Epithelial cell of esophagus (primary cell): Measurements from ENCODE around the gene SYPL2.

Source experiments
- DNase-seq: peaks from one replicate; pipeline ENCODE4 v3.0.0; 2010; ENCODE audit warnings: low read depth
- H3K4me3 ChIP-seq: 2 replicates; pipeline ENCODE4 v1.5.1; 2011; ENCODE audit warnings: mild to moderate bottlenecking, low read length, control low read depth
- TF ChIP-seq, protein P1 (sequence below): IDR thresholded peaks from 2 replicates; pipeline ENCODE4 v1.5.1; 2011; ENCODE audit warnings: low read depth, mild to moderate bottlenecking, low read length, control low read depth, inconsistent platforms; ENCODE audit not compliant: insufficient read depth; ENCODE audit errors: missing control alignments

The SYPL2 gene

GRCh38 chr1:109484519-109484975 lies 18.2 kb downstream of the SYPL2 start:
- TF ChIP-seq, protein P1, sequence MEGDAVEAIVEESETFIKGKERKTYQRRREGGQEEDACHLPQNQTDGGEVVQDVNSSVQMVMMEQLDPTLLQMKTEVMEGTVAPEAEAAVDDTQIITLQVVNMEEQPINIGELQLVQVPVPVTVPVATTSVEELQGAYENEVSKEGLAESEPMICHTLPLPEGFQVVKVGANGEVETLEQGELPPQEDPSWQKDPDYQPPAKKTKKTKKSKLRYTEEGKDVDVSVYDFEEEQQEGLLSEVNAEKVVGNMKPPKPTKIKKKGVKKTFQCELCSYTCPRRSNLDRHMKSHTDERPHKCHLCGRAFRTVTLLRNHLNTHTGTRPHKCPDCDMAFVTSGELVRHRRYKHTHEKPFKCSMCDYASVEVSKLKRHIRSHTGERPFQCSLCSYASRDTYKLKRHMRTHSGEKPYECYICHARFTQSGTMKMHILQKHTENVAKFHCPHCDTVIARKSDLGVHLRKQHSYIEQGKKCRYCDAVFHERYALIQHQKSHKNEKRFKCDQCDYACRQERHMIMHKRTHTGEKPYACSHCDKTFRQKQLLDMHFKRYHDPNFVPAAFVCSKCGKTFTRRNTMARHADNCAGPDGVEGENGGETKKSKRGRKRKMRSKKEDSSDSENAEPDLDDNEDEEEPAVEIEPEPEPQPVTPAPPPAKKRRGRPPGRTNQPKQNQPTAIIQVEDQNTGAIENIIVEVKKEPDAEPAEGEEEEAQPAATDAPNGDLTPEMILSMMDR: no peak
- no peak for DNase-seq
- H3K4me3 ChIP-seq: peak overlapping the region; percentile 91

- H3K4me3 ChIP-seq: peak overlapping the region; percentile 91
- TF ChIP-seq, protein P1: no peak
- no peak for DNase-seq
Observed at GRCh38 chr1:109485001-109485400, 18.7 kb downstream of the SYPL2 start.

- TF ChIP-seq, protein P1: no peak
- H3K4me3 ChIP-seq: no peak overlapping the region
- no peak for DNase-seq
Observed at GRCh38 chr1:109487261-109487660, 20.9 kb downstream of the SYPL2 start.

DNA sequence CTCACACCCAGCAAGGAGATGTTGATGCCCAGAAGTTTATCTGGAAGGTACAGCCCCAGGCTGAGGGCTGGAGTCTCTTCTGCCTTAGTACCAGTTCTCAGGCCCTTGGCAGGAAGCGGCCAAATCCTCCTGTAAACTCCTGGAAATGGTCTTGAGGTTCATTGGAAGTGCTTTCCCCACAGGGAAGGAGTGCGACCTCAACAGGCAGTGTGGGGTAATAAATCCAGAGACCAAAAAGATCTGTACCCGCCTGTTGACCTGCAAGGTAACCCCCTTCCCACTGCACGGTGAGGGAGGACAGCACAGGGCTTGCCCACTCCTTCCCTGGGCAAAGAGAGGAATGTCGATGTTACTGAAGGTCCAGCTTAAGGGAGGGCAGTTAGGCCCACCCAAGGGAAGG lies 21.9 kb downstream of the SYPL2 start:
- no peak for DNase-seq
- no peak overlapping the region for H3K4me3 ChIP-seq
- TF ChIP-seq, protein P1: peak; percentile 5

DNA sequence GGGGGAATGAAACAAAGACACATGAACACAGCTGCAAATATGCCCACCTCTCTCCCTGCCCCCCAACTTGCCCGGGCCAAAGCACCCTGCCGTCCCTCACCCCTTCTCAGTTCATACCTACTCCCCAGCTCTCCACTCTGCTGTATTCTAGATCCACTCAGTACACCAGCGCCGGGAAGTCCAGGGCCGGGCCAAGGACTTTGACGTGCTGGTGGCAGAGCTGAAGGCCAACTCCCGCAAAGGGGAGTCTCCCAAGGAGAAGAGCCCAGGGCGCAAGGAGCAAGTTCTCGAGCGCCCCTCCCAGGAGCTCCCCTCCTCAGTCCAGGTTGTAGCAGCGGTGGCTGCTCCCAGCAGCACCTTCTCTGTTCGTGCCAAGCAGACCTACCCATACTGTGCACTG lies 22.4 kb downstream of the SYPL2 start:
- no peak overlapping the region for H3K4me3 ChIP-seq
- no peak for DNase-seq
- TF ChIP-seq, protein P1: no peak

DNA sequence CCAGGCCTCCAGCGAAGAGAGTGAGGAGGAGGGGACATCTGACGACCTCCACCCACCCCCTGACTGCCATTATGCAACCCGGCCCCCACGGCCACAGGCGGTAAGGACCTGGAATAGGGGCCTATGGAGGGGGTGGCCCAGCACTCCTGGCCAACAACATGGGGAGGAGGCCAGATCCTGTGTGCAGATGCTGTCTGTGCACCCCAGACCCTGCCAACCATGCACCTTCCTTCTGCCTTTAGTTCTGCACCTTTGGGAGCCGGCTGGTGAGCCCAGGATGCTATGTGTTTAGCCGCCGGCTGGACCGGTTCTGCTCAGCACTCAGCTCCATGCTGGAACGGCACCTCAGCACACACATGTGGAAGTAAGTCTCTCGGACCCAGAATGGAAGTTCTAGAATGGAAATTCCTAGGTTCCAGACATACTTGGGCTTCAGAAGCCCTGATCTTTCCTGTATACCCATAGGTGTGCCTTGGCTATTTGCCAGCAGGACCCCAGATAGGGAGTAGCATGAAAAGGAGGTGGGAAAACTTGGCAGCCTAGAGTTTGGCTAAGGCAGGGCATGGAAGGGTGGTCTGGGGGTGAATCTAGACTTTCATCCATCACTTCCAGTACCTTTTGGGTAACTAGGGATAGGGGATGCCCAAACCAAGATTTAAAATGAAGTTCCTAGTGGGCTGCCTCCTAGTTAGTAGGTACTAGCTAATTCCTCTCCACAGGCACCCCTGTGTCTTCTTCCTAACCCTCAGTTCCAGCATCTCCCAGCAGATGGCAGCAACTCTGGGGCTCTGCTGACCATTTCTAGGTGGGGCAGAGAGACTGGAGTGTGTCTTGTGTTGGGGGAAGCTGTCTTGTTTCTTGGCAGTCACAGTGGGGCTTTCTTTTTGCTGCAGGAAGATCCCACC lies 23.9 kb downstream of the SYPL2 start:
- H3K4me3 ChIP-seq: no peak overlapping the region
- TF ChIP-seq, protein P1: peak; percentile 90
- DNase-seq: peak; percentile 72
